Measurements from ENCODE around the gene HIVEP1. TPM values are rescaled to one million over a fixed set of nuclear protein-coding genes. Genes with fewer than 3 reads are reported as not detected.

Gene HIVEP1
- polyA plus RNA-seq, 3 donors = 1.7 to 8.7 (median 2.7) TPM

DNA sequence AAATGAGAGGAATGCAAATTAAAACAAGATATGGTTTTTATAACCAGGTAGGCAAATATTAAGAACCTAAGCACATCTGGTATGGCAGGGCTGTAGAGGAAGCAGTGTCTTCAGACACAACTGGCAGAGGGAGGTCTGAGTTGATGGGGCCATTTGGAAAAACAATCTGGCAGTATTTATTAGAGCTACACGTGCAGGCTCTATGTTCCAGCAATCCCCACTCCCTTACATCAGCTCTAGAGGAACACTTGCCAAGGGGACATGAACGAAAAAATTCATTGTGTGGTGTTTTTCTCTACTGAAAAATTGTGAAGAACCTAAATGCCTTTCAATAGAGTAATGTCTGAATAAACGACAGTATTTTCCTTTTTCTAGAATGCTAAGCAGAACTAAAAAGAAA lies 166.4 kb downstream of the HIVEP1 start:
- Mint-ChIP-seq H3K4me1 (no peaks in the 10 kb centered on the region), H3K9me3 (peaks cover 0 to 4% (median 3%) of the 10 kb centered on the region in 7 donors), H3K36me3 (no peaks in the 10 kb centered on the region), H3K27ac (no peak overlapping the region), H3K4me3 (no peak overlapping the region), H3K27me3 (ENCODE audit: low read depth in 3 of 3) (peaks cover 0 to 3% (median 0%) of the 10 kb centered on the region in 3 donors)
- intact Hi-C loops (cut with micrococcal nuclease) = no loop called here
- H4K20me1 ChIP-seq (ENCODE audit: insufficient read depth, low read length) = no peaks in the 10 kb centered on the region
- no peaks in the 10 kb centered on the region for H3K36me3 ChIP-seq (replicated peaks in 1 of 2; ENCODE audit: control insufficient read depth in 1 of 2, insufficient read depth in 2 of 2, low read length in 2 of 2)
- no peaks in the 10 kb centered on the region for H3K9me3 ChIP-seq (replicated peaks in 1 of 2; ENCODE audit: control insufficient read depth in 1 of 2, insufficient read depth in 1 of 2, low read length in 2 of 2)
- H3K79me2 ChIP-seq (ENCODE audit: insufficient read depth, low read length) = no peaks in the 10 kb centered on the region
- H3K4me1 ChIP-seq (ENCODE audit: control insufficient read depth in 1 of 2, insufficient read depth in 2 of 2, low read length in 2 of 2) = no peaks in the 10 kb centered on the region
- H3K9ac ChIP-seq (ENCODE audit: insufficient read depth, low read length, poor library complexity, severe bottlenecking) = no peak overlapping the region
- no peak overlapping the region for H3K4me3 ChIP-seq (replicated peaks in 1 of 3; ENCODE audit: low read depth in 2 of 3, low read length in 3 of 3)
- no CpG with 5 or more reads among the region's 3 CpGs for WGBS (ENCODE audit: insufficient coverage)
- DNase-seq = no peak
- no peak overlapping the region for H2AFZ ChIP-seq (ENCODE audit: insufficient read depth, low read depth, low read length, poor library complexity, severe bottlenecking)
- H3K27ac ChIP-seq (ENCODE audit: low read depth in 1 of 2, low read length in 2 of 2) = no peak overlapping the region
- H3K27me3 ChIP-seq (ENCODE audit: control insufficient read depth in 2 of 2, insufficient read depth in 2 of 2, low read length in 2 of 2) = no peaks in the 10 kb centered on the region
- TF ChIP-seq, protein P1, sequence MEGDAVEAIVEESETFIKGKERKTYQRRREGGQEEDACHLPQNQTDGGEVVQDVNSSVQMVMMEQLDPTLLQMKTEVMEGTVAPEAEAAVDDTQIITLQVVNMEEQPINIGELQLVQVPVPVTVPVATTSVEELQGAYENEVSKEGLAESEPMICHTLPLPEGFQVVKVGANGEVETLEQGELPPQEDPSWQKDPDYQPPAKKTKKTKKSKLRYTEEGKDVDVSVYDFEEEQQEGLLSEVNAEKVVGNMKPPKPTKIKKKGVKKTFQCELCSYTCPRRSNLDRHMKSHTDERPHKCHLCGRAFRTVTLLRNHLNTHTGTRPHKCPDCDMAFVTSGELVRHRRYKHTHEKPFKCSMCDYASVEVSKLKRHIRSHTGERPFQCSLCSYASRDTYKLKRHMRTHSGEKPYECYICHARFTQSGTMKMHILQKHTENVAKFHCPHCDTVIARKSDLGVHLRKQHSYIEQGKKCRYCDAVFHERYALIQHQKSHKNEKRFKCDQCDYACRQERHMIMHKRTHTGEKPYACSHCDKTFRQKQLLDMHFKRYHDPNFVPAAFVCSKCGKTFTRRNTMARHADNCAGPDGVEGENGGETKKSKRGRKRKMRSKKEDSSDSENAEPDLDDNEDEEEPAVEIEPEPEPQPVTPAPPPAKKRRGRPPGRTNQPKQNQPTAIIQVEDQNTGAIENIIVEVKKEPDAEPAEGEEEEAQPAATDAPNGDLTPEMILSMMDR (IDR thresholded peaks at IDR 0.05) = no peak
- no peak overlapping the region for H3K4me2 ChIP-seq (replicated peaks; ENCODE audit: extremely low read depth, low read length, poor library complexity, severe bottlenecking)

DNA sequence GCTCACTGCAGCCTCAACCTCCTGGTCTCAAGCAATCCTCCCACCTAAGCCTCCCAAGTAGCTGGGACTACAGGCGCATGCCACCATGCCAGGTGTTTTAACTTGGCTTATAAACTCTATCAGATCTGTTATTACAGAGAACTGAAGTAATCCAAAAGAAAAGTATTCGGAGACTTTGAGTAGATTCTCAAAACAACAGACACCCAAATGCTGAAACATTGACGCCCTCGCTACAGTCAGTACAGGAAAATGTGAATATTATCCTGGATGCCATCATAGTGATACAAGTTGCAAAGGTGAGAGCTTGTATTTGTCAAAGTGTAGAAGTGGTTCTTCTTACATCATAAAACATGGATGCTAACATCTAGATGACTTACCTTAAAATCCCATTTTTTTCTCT lies 169.4 kb downstream of the HIVEP1 start:
- H3K9me3 ChIP-seq (replicated peaks in 1 of 2; ENCODE audit: control insufficient read depth in 1 of 2, insufficient read depth in 1 of 2, low read length in 2 of 2) = no peaks in the 10 kb centered on the region
- DNase-seq = no peak
- no peaks in the 10 kb centered on the region for H3K79me2 ChIP-seq (ENCODE audit: insufficient read depth, low read length)
- no peak overlapping the region for H3K27ac ChIP-seq (ENCODE audit: low read depth in 1 of 2, low read length in 2 of 2)
- H3K27me3 Mint-ChIP-seq (ENCODE audit: low read depth in 3 of 3) = peaks cover 0 to 3% (median 1%) of the 10 kb centered on the region in 3 donors
- H3K36me3 Mint-ChIP-seq = no peaks in the 10 kb centered on the region
- no peak overlapping the region for H2AFZ ChIP-seq (ENCODE audit: insufficient read depth, low read depth, low read length, poor library complexity, severe bottlenecking)
- H3K9me3 Mint-ChIP-seq = peaks cover 0 to 4% (median 3%) of the 10 kb centered on the region in 7 donors
- H3K36me3 ChIP-seq (replicated peaks in 1 of 2; ENCODE audit: control insufficient read depth in 1 of 2, insufficient read depth in 2 of 2, low read length in 2 of 2) = no peaks in the 10 kb centered on the region
- H3K27ac Mint-ChIP-seq = no peak overlapping the region
- H3K4me2 ChIP-seq (replicated peaks; ENCODE audit: extremely low read depth, low read length, poor library complexity, severe bottlenecking) = no peak overlapping the region
- no peak overlapping the region for H3K4me3 ChIP-seq (replicated peaks in 1 of 3; ENCODE audit: low read depth in 2 of 3, low read length in 3 of 3)
- H3K4me1 Mint-ChIP-seq = no peaks in the 10 kb centered on the region
- no peak overlapping the region for H3K4me3 Mint-ChIP-seq
- no peaks in the 10 kb centered on the region for H4K20me1 ChIP-seq (ENCODE audit: insufficient read depth, low read length)
- no CpG with 5 or more reads among the region's 4 CpGs for WGBS (ENCODE audit: insufficient coverage)
- intact Hi-C loops (cut with micrococcal nuclease) = no loop called here
- H3K9ac ChIP-seq (ENCODE audit: insufficient read depth, low read length, poor library complexity, severe bottlenecking) = no peak overlapping the region
- TF ChIP-seq, protein P1 (IDR thresholded peaks at IDR 0.05) = no peak
- no peaks in the 10 kb centered on the region for H3K4me1 ChIP-seq (ENCODE audit: control insufficient read depth in 1 of 2, insufficient read depth in 2 of 2, low read length in 2 of 2)
- H3K27me3 ChIP-seq (ENCODE audit: control insufficient read depth in 2 of 2, insufficient read depth in 2 of 2, low read length in 2 of 2) = no peaks in the 10 kb centered on the region
